GM03348 (cell line): Measurements from ENCODE around the gene KIAA0825.
A peak's percentile ranks its signal among the peaks of the same experiment; 100 is the strongest.
"Not testable (repeated sequence)": the region's sequence is repeated elsewhere in the genome, so short reads cannot be mapped to it uniquely, and the experiment has no call there.

Experiments
- DNase-seq: peaks from one replicate; pipeline ENCODE4 v3.0.0; 2012; ENCODE audit warnings: low spot score

Gene KIAA0825

DNA sequence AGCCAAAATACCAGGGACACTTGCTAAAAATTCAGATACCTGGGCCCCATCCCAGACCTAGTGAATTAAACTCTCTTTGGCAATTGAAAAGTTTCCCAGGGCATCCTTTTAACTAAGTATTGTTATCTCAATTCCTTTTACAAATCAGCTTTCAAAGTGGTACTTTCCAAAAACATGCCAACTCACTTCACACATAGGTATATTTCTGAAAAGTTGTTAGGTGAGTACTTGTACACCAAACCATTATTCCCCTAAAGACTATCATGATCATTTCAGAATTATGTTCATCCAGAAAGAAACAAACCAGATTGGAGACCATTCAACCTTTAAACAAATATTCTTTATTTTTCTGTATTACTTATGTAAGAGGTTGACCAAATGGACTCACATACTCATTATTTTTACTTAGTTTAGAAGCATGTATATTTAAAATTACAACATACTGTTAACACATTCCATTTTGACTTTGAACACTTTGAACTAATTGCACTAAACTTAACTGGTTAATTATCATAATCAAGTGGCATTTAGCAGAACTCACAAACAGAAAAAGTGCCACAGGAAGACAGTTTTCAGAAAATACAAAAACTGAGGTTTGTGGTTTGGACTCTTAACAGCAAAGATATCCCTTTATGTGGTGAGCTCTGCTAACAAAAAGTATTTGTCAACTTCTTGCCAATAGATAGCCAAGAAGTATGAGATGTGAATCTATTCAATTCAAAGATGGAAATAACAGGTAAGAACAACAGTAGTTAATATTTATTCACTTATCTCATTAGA is 40.7 kb downstream of the KIAA0825 start:
- no peak for DNase-seq

DNA sequence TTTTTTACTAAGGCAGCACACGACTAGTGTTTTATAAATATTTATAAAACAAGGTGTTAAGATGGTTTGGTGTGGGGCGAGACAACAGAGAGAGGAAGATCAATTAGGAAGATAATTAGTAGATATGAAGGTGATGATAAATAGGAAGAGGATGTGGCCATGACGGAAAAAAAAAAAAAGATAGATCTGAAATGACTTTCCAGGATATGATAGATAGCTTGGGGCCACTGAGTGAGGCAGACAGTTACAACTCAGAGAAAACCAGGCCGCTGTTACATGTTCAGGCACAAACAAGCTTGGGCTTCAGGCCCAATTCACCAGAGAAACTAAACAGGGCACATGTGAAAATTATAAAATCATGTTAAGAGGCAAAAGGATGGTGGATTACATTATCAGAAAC is 43.2 kb downstream of the KIAA0825 start:
- DNase-seq: no peak

DNA sequence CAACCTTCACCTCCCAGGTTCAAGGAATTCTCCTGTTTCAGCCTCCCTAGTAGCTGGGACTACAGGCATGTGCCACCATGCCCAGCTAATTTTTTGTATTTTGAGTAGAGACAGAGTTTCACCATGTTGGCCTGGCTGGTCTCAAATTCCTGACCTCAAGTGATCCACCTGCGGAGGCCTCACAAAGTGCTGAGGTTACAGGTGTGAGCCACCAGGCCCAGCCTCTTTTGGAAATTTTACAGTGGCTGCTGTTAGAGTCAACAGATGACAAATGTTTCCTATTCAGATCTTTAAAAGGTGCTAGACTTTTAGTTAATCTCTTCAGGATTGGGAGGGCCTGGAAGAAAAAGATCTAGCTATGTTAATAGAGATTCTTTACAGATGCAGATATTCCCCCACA is 45.1 kb downstream of the KIAA0825 start:
- not testable (repeated sequence) for DNase-seq

DNA sequence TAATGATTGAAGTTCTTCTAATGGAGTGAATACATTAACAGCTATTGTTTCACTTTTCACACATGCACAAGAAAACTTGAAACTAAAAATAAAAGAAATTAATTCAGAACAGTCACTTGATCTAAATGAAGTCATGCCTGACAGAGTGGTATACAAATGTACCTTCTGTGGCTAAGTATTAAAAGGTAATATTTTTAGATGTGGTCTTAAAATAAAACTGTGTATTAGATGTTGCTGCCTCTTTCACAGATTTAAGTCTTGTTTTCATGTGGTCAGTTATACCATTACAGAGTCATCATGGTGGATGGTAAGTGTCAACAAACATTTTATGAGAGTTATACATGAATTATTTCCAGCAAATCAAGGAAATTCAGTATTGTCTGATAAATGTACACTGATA is 47.0 kb downstream of the KIAA0825 start:
- DNase-seq: no peak

DNA sequence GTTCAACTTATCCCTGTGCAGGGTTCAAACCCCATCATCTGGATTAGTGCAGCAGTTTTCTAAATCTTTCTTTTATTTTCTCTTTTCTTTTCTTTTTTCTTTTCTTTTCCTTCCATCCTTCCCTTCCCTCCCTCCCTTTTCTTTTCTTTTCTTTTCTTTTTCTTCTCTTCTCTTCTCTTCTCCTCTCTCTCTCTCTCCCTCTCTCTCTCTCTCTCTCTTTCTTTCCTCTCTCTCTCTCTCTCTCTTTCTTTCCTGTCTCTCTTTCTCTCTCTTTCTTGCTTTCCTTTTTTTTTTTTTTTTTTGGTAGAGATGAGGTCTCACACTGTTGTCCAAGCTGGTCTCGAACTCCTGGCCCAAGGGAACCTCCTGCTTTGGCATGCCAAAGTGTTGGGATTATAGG is 53.6 kb downstream of the KIAA0825 start:
- no peak for DNase-seq

DNA sequence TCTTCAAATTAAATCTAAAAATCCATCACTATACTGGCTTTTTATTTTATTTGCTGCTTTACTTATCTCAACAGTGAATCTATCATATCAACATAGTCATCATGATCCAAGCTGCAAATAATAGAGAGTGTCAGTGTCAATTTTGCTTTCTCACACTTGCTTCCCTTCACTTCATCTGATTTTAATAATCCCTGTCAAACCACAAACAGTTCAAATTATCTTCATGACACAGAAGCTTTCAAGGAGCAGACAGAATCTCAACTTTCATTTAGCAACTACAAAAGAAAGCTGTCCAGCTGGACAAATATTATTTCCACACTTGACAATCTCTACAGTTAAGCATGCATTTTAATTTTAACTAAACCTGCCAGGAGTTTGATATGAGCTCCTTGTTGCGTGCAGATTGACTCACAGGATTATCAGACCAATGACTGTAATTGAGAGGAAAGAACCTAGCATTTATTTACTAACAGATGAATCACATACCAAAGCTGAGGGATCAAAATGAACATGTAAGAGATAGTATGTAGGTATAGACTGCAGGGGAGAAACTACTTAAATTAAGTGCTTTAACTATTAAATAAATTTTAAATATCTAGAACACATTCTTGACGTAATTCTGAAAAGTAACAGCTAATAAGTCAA is 56.0 kb downstream of the KIAA0825 start:
- DNase-seq: no peak

DNA sequence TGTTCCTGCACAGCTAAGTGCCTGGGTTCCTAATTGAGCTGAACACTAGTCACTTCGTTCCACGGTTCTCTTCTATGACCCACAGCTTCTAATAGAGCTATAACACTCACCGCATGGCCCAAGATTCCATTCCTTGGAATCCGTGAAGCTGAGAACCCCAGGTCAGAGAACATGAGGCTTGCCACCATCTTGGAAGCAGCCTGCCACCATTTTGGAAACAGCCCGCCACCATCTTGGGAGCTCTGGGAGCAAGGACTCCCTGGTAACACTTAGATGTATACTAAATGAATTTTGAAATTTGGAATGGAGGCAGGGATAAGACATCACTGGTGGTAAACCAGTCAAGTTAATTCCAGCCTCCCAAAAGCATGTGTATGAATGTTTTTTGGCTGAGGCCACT is 60.4 kb downstream of the KIAA0825 start:
- DNase-seq: no peak

DNA sequence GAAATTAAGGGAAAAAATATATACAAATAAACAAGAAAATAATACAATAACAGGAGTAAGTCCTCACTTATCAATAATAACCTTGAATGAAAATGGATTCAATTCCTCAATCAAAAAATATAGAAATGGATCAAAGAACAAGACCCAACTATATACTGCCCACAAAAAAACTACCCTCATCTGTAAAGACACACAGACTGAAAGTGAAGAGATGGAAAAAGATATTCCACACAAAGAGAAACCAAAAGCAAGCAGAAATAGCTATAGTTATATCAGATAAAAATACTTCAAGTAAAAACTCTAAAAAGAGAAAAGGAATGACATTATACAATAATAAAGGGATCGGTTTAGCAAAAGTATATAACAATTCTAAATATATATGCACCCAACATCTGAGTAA is 66.5 kb downstream of the KIAA0825 start:
- DNase-seq: no peak

DNA sequence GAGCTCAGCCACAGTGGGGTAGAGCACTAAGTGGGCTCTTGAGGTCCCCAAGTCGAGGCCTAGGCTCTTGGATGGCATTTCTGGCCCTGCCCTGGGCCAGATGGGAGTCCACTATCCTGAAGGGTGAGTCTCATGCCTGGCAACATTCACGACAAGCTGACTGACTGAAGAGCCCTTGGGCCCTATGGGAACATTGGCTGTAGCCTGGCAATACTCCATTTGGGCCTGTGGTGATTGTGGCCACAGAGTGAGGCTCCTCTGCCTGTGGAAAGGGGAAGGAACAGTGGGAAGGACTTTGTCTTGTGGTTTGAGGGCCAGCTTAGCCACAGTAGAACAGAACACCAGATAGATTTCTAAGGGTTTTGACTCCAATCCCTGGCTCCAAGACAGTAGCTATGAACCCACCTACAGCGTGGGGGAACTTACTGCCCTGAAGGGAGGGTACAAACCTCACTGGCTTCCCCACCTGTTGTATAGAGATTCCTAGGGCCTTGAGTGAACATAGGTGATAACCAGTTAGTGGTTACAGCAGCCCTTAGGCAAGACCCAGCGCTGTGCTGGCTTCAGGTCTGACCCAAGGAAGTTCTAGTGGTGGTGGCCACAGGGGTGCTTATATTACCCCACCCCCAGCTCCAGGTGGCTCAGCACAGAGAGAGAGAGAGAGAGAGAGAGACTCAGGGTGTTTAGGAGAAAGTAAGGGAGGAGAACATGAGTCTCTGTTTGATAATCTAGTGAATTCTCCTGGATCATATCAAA is 72.4 kb downstream of the KIAA0825 start:
- no peak for DNase-seq

DNA sequence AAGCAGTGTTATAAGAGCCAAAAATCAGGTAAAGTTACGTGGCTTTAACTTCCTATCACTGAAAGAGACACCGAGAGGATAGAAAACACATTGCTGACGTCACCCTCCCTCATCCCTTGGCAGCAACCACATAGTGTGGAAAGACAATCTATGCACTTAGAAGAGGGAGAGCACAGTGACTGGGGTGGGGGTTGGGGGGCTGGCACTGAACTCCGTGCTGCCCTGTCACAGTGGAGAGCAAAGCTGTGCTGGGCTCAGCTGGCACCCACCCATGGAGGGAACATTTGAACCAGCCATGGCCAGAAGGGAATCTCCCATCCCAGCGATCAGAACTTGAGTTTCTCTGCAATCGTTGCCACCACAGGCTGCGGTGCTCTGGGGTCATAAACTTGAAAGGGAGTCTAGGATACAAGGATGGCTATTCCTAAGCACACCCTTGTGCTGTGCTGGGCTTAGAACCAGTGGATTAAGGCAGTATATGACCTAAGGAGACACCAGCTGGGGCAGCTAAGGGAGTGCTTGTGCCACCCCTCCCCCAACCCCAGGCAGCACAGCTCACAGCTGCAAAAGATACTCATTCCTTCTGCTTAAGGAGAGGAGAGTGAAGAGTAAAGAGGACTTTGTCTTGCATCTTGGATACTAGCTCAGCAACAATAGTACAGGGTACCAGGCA is 73.4 kb downstream of the KIAA0825 start:
- no peak for DNase-seq

DNA sequence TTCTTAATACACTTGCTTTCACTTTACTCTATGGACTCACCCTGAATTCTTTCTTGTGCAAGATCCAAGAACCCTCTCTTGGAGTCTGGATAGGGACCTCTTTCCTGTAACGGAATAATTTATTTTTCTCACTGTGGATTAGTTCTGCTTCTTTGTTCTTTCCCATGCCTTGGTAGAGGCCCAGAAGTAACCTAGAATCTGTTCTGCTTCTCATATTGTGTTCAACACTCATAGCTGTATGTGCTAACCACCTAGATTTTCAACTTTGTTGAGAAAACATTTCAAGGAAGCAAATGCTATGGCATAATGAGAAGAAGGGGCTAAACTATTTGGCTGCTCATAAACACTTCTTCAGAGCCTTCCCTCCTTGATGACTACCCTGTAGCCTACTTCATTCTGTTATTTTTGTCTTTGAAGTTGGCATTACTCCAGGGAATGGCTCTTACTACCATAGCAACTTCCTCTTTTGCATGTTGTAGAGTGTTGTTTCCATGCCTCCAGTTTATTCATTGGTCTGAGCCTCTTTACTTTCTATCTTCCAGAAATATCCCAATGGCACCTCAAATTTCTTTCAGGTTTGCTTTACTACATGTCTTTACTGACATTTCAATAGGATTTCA is 74.3 kb downstream of the KIAA0825 start:
- no peak for DNase-seq

DNA sequence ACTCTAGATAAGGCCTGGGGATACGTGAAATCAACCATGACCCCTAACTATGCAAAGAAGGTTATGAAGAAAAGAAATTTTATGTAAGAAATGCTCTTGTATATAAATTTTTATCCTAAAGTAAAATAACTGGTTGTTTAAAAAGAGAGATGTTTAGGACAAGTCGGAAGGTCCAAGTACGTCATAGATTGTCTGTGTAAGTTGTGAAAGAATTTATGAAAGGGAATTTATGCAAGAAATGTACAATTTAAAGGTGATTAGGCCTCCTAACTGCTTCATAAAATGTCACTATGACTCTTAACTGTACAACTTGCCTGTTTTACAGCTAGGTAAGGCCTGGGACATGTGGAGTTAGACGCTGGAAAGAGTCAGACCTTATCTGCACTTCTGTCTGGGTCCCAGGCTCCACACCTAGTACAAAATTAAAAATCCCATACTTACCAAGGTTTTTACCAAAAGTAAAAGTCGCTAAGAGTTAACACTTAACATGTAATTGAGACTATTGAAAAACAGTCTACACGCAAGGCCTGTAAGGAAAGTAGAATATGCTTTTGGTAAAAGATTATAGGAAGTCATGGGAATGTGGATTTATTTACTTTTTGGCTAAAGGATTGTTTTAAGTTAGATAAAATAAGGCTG is 77.4 kb downstream of the KIAA0825 start:
- DNase-seq: no peak

DNA sequence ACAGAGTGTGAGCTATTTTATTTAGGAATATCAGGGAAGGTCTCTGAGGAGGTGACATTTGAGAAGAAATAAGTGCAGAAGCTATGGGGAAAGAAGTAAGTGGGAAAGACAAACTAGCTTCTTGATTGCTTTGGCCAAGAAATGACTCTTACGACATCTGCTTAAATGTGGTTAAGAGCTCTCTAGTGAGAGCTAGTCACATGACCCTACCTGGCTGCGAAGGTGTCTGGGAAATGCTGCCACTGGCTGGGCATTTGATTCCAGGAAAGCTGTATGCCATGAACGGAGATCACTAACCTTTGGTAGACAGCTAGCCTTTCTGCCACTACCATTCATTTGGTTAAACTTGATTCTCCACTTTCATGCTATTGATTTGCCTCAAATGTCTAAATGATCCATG is 80.1 kb downstream of the KIAA0825 start:
- DNase-seq: no peak

DNA sequence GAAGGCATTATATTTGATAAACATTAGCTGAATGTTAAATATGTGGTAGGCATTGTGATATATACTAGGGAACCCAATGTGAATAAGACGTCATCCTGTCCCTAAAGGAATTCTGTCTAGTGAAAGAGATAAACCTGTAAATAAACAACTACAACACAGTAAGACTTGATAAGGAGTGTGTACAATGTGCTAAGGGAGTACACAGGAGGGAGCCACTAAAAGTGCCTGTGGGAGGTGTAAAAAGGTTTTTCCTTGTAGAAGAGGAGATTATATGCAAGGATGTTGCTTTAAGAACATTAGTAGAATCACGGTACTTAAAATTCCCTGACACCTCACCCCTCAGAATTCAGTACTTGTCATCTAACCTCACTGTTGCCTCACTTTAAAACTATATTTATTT is 91.7 kb downstream of the KIAA0825 start:
- no peak for DNase-seq

DNA sequence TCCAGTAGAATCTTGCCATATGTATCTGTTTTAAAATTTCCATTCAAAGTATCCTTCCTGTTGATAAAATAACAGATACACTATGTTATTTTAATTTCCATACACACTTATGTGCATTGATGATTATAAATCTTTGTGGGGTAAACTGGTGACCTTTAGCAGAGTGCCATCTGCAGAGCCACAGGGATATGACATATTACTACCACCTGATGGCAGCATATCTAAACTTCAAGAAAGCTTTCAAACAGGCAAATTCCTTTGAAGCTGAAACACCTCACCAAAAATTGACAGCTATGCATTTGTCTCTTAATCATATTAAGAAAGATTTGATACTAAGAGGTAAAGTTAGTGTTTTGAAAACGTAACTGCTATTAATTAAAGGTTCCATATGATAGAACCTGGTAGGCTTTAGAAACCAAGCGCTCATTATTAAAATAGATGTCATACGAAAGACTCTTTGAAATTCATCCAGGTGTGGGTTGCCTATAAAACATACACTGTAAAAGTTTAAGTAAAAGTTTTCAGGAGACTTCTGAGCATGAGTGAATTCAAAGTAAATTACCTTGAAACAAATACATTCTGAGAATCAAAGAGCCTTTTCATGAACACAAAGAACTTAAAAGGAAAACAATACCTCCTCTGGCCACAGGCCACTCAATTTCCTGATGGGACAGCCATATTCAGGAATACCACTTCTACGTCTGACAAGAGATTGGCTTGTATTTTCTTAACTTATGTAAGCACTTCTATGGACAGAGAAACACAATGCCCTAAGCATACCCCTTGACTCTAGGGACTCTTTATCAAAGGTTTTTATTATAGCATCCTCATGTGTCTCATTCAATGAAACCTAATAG is 93.3 kb downstream of the KIAA0825 start:
- DNase-seq: peak; percentile 13

DNA sequence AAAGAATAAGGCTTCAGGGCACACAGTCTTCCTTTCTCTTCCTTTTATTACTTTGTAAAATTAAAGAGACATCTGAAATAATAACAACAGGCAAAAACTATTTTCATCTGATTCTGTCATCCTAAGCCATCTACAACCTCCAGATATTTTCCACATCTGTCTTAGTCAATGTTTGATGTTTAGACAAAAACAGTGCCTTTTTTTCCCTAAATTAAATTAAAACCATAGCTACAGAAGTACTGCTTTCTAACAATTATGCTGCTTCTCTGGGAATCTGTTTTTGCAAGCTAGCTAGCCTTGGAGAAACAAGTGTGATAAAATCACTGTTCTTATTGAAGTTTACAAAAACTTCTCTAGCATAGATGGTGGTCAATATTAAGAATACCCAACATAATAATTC is 95.4 kb downstream of the KIAA0825 start:
- DNase-seq: no peak

DNA sequence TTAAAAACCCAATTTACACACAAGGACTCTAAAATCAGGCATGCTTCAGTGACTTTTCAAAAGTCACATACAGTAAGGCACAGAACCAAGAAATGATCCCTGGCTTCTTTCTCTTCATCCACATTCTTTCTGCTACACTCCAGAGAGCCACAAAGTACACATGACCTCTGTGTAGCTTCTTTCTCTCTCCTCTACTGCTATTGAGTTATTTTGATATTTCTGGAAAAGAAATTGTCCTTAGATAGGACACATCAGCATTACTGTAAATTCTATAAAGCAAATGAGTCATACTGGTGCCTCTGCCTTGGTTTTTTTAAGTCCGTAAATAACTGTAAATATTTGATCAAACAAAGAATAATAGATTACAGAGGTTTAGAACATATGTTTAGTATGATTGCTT is 96.3 kb downstream of the KIAA0825 start:
- no peak for DNase-seq

DNA sequence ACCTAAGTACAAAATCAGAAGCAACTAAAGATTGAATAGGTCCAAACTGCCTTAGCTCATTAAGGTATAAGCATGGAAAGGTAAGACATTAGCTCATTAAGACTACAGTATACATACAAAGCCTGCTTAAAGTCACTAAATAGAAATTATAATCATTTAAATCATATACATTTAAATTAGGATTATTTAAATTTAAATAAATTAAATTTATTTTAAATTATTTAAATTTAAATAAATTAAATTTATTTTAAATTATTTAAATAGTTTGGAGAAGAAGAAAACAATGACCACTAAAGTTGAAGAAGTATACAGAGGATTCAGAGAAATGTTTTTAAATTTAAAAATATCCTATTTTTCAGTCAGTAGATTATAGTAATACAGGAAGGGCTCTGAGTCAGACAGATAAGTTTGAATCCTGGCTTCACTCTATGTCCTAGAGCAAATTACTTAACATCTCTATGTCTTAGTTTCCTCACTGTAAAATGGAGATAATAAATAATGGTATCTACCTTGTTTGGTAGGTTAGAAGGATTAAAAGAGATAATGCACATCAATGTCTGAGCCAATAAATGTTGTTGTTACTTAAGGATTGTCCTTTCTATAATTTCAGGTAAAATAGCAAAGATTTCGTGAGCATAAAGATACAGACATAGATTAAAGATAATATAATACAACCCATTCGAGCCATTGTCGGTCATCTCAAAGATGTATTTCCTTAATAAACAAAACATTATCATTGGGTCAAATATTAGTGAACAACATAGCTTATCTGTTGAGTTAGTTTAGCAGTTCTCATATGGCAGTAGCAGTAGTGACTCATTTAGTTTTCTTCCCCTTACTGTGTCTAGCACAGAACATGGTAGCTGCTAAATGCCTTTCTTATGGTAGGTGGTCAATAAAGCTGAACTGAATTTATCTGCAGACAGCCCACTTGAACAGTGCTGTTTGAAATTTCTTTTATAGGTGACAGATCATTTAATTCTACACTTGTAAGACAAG is 100.6 kb downstream of the KIAA0825 start:
- DNase-seq: no peak

DNA sequence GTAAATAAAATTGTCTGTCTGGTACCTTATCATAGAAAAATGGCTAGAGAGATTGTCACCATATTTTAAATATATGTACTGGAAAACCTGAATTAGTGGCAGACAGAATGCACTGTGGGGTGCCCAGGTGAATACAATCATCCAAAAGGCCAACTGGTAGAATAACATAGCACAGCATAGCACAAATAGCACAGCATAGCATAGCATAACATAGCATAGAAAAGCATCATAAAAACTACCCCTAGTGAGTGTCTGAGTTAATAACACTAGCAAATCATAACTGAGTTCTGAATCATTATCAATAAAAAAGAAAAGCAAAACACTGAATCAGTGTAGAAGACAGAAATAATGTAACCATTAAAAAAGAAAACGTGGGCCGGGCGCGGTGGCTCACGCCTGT is 102.3 kb downstream of the KIAA0825 start:
- DNase-seq: no peak
